Kidney (tissue), 14 donors: Measurements from ENCODE around the gene KAT7. TPM values are rescaled to one million over a fixed set of nuclear protein-coding genes. Genes with fewer than 3 reads are reported as not detected.
"Not testable (repeated sequence)": the region's sequence is repeated elsewhere in the genome, so short reads cannot be mapped to it uniquely, and the experiment has no call there.

ENCODE experiments used
- DNase-seq, 5 donors: peaks; one replicate each; pipeline ENCODE4 v3.0.0-alpha.2; 2013 to 2020
- FAIRE-seq: peaks from 2 replicates; lab custom pipeline; 2012; peaks lifted over from hg19 to GRCh38; lab: Jason Lieb, UNC
- H3K27ac ChIP-seq, 2 donors: one replicate each; pipeline ENCODE4 v1.7.0; 2013; ENCODE audit warnings: low read depth in 2 of 2, low read length in 2 of 2, inconsistent platforms in 1 of 2
- H3K27me3 ChIP-seq: one replicate; pipeline ENCODE4 v1.7.1; 2013; ENCODE audit warnings: low read length, inconsistent platforms; ENCODE audit not compliant: control insufficient read depth, insufficient read depth
- H3K36me3 ChIP-seq, 3 donors: one replicate each; pipeline versions ENCODE4 v1.7.0 to v1.7.1; 2013; ENCODE audit warnings: low read length in 3 of 3, control low read depth in 1 of 3, inconsistent platforms in 1 of 3; ENCODE audit not compliant: insufficient read depth in 3 of 3, control insufficient read depth in 2 of 3
- H3K4me1 ChIP-seq, 3 donors: one replicate each; pipeline versions ENCODE4 v1.7.0 to v1.7.1; 2013; ENCODE audit warnings: low read length in 3 of 3, inconsistent platforms in 1 of 3, low read depth in 1 of 3; ENCODE audit not compliant: control insufficient read depth in 2 of 3, insufficient read depth in 2 of 3
- H3K4me3 ChIP-seq, 3 donors: one replicate each; pipeline versions ENCODE4 v1.7.0 to v1.8.1; 2013; ENCODE audit warnings: low read length in 3 of 3, control low read depth in 1 of 3, inconsistent platforms in 1 of 3
- H3K9ac ChIP-seq, 3 donors: one replicate each; pipeline versions ENCODE4 v1.7.0 to v1.7.1; 2013; ENCODE audit warnings: low read length in 3 of 3, control low read depth in 1 of 3, inconsistent platforms in 1 of 3
- H3K9me3 ChIP-seq, 3 donors: one replicate each; pipeline versions ENCODE4 v1.7.0 to v1.7.1; 2013; ENCODE audit warnings: low read length in 3 of 3, control low read depth in 1 of 3, inconsistent platforms in 1 of 3; ENCODE audit not compliant: control insufficient read depth in 2 of 3, insufficient read depth in 1 of 3
- CTCF ChIP-seq: IDR thresholded peaks from 3 replicates; pipeline ENCODE4 v1.5.1; 2012; ENCODE audit warnings: mild to moderate bottlenecking, moderate library complexity, borderline replicate concordance; ENCODE audit not compliant: insufficient read depth; ENCODE audit errors: extremely low read depth
- intact Hi-C: fragments of 100-400 bp; cut with DNase I; formaldehyde crosslinking; loops from one replicate; pipeline ENCODE4 v1.11.1; 2022
- polyA plus RNA-seq: library from polyadenylated mRNA; stranded (reverse); fragments of 350-450 nt; fragmentation: Illumina TruSeq; extraction: RNeasy Lipid Tissue Mini Kit (QIAGEN cat#74804); gene quantifications from one replicate; pipeline ENCODE4 v1.2.3, GENCODE V29; 2014; ENCODE audit warnings: low read depth, low replicate concordance; ENCODE audit not compliant: insufficient read depth
- total RNA-seq: library from RNA; stranded (reverse); fragmentation: NEBNext Ultra II Directional; extraction: Animal tissue kit (Norgen Biotek cat#: 25700); gene quantifications from one replicate; pipeline ENCODE4 v1.2.1, GENCODE V29; 2021
- donor health status: control.
- donor health status: control.
- donor health status: control.
- donor health status: control.
- donor health status: control.
- donor health status: DM: yes; HTN: yes; CAD: no.
- donor health status: Normal renal cell carcinoma (clear cell type).

KAT7 gene
- total and polyA plus RNA-seq, 2 donors from 2014 or later: 18.4 to 76.9 TPM

GRCh38 chr17:49825645-49826044 lies 37.2 kb downstream of the KAT7 start:
- H3K36me3 ChIP-seq: peaks cover 15 to 56% (median 39%) of the 10 kb centered on the region in 3 donors
- no peak overlapping the region for H3K27ac ChIP-seq
- intact Hi-C loops: no loop called here
- H3K9ac ChIP-seq: no peak overlapping the region
- no peaks in the 10 kb centered on the region for H3K27me3 ChIP-seq
- H3K9me3 ChIP-seq: no peaks in the 10 kb centered on the region
- FAIRE-seq (no peak), DNase-seq (no peak)
- TF ChIP-seq CTCF: no peak
- H3K4me1 ChIP-seq: peaks cover 0 to 2% (median 0%) of the 10 kb centered on the region in 3 donors
- no peak overlapping the region for H3K4me3 ChIP-seq

GRCh38 chr17:49828325-49828724 lies 39.8 kb downstream of the KAT7 start:
- H3K9ac ChIP-seq, DNase-seq, intact Hi-C loops, H3K27me3 ChIP-seq, H3K4me1 ChIP-seq, H3K9me3 ChIP-seq, FAIRE-seq, H3K27ac ChIP-seq, H3K4me3 ChIP-seq: not testable (repeated sequence)
- peaks cover 15 to 44% (median 24%) of the 10 kb centered on the region in 3 donors for H3K36me3 ChIP-seq

GRCh38 chr17:49829026-49829425 lies 40.5 kb downstream of the KAT7 start:
- no peak for TF ChIP-seq CTCF
- H3K9me3 ChIP-seq: no peaks in the 10 kb centered on the region
- H3K9ac ChIP-seq: no peak overlapping the region
- intact Hi-C loops: no loop called here
- no peak for DNase-seq
- peaks cover 0 to 4% (median 0%) of the 10 kb centered on the region in 3 donors for H3K4me1 ChIP-seq
- no peak for FAIRE-seq
- H3K27me3 ChIP-seq: no peaks in the 10 kb centered on the region
- H3K4me3 ChIP-seq: no peak overlapping the region
- no peak overlapping the region for H3K27ac ChIP-seq
- peaks cover 13 to 42% (median 20%) of the 10 kb centered on the region in 3 donors for H3K36me3 ChIP-seq

GRCh38 chr17:49830605-49831004 lies 42.1 kb downstream of the KAT7 start:
- Histone ChIP-seq H3K27ac (no peak overlapping the region), H3K4me1 (peaks cover under 1 to 10% (median 6%) of the 10 kb centered on the region in 3 donors), H3K9me3 (no peaks in the 10 kb centered on the region), H3K4me3 (no peak overlapping the region), H3K27me3 (no peaks in the 10 kb centered on the region), H3K36me3 (peaks cover 9 to 41% (median 17%) of the 10 kb centered on the region in 3 donors), H3K9ac (no peak overlapping the region)
- TF ChIP-seq CTCF: no peak
- intact Hi-C loops: no loop called here
- FAIRE-seq (no peak), DNase-seq (no peak)
